SJCRH30 (cell line): ENCODE data around the gene EP400. TPM values are rescaled to one million over a fixed set of nuclear protein-coding genes. Genes with fewer than 3 reads are reported as not detected.
"Not testable (repeated sequence)": the region's sequence is repeated elsewhere in the genome, so short reads cannot be mapped to it uniquely, and the experiment has no call there.

Experiments used
- DNase-seq, 2 experiments: peaks; one replicate each; pipeline ENCODE4 v3.0.0-alpha.2; 2015 to 2020
- H3K27ac ChIP-seq: fragments of 250-450 bp; sonication (Bioruptor Pico); 2 replicates; pipeline ENCODE4 v1.5.1; 2020; ENCODE audit warnings: mild to moderate bottlenecking, moderate library complexity
- H3K27me3 ChIP-seq: fragments of 250-450 bp; sonication (Bioruptor Pico); 2 replicates; pipeline ENCODE4 v1.5.1; 2020; ENCODE audit warnings: mild to moderate bottlenecking, moderate library complexity
- H3K36me3 ChIP-seq: fragments of 250-450 bp; sonication (Bioruptor Pico); 2 replicates; pipeline ENCODE4 v1.5.1; 2020; ENCODE audit warnings: mild to moderate bottlenecking, moderate library complexity
- H3K4me1 ChIP-seq: fragments of 250-450 bp; sonication (Bioruptor Pico); 2 replicates; pipeline ENCODE4 v1.5.1; 2020; ENCODE audit warnings: mild to moderate bottlenecking, moderate library complexity
- H3K4me3 ChIP-seq: fragments of 250-450 bp; sonication (Bioruptor Pico); 2 replicates; pipeline ENCODE4 v1.5.1; 2020; ENCODE audit warnings: mild to moderate bottlenecking, moderate library complexity
- H3K9me3 ChIP-seq: fragments of 250-450 bp; sonication (Bioruptor Pico); replicated peaks from 2 replicates; pipeline ENCODE4 v1.5.1; 2020; ENCODE audit warnings: mild to moderate bottlenecking, moderate library complexity
- total RNA-seq: library from RNA; depleted of rRNA; stranded (reverse); fragments of >200 nt; shearing (Covaris generic); gene quantifications from 2 replicates; pipeline ENCODE4 v1.2.3, GENCODE V29; 2014

The EP400 gene
- total RNA-seq, 1 experiment from 2014 or later = 17.0 TPM

GRCh38 chr12:131947482-131948027, 2.2 kb upstream of the EP400 start:
- Histone ChIP-seq H3K27ac (no peak overlapping the region), H3K27me3 (no peaks in the 10 kb centered on the region), H3K9me3 (no peaks in the 10 kb centered on the region), H3K36me3 (peaks cover 16% of the 10 kb centered on the region), H3K4me3 (no peak overlapping the region), H3K4me1 (no peaks in the 10 kb centered on the region)
- DNase-seq = no peak

DNA sequence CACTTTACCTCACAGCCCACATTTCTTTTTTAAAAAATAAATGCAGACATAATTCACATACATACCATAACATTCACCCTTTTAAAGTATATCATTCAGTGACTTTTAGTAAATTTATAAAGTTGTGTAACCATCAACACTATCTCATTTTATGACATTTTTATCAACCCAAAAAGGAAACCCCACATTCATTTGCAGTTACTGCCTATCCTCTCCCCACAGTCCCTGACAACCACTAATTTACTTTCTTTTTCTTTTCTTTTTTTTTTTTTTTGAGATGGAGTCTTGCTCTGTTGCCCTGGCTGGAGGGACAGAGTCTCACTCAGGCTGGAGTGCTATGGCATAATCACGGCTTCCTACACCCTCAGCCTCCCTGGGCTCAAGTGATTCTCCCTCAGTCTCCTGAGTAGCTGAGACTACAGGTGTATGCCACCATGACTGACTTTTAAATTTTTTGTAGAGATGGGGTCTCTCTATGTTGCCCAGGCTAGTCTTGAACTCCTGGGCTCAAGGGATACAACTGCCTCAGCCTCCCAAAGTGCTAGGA, 1.5 kb upstream of the EP400 start:
- no peak for DNase-seq
- Histone ChIP-seq H3K4me1 (no peaks in the 10 kb centered on the region), H3K36me3 (peaks cover 9% of the 10 kb centered on the region), H3K27ac (no peak overlapping the region), H3K9me3 (no peaks in the 10 kb centered on the region), H3K27me3 (no peaks in the 10 kb centered on the region), H3K4me3 (no peak overlapping the region)

GRCh38 chr12:131948713-131949430, 870 bp upstream of the EP400 start:
- H3K27me3 ChIP-seq, H3K27ac ChIP-seq, H3K4me1 ChIP-seq, H3K9me3 ChIP-seq, H3K36me3 ChIP-seq, DNase-seq: not testable (repeated sequence)
- peak overlapping the region; percentile 86 for H3K4me3 ChIP-seq

DNA sequence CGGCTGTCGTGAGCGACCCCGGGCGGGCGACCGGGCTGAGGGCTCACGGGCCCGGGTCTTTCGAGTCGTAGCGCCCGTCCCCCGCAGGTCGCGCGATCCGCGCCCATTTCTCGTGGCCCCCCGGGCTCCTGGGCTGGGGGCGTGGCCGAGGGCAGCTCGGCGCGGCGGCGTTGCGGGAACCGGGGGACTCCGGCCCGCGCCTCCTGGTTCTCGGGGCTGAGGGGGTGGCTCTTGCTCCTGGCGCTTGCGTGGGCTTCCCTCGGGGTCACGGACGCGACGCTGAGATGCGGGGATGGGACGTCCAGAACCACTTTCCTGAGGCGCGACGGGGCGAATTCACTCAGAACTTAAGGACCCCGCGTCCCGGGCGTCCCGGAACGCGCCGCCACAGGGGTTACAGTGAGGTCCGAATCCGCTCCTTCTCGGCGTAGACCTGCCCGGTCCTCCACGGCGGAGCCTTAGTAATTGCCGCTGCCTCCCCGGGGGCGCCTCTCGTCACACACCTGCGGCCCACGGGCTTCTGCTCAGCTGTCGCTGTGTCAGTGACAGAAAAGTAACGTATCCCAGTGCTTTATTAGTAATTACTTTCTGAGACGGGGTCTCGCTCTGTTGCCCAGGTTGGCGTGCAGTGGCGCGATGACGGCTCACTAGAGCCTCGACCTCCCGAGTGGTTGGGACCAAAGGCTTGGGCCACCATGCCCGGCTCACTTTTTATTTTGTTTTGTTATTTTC, 606 bp downstream of the EP400 start:
- Histone ChIP-seq H3K27ac (peak overlapping the region; percentile 53), H3K27me3 (no peaks in the 10 kb centered on the region), H3K9me3 (no peaks in the 10 kb centered on the region), H3K36me3 (no peaks in the 10 kb centered on the region), H3K4me1 (no peaks in the 10 kb centered on the region), H3K4me3 (peak overlapping the region; percentile 86)
- DNase-seq = peak; percentile 23 to 35

GRCh38 chr12:131953810-131954209, 4.1 kb downstream of the EP400 start:
- not testable (repeated sequence) for H3K4me1 ChIP-seq, H3K9me3 ChIP-seq, H3K27me3 ChIP-seq, DNase-seq, H3K4me3 ChIP-seq, H3K36me3 ChIP-seq, H3K27ac ChIP-seq

- H3K36me3 ChIP-seq, DNase-seq, H3K9me3 ChIP-seq, H3K27ac ChIP-seq, H3K4me1 ChIP-seq, H3K27me3 ChIP-seq, H3K4me3 ChIP-seq: not testable (repeated sequence)
Observed at GRCh38 chr12:131954460-131954859, 4.7 kb downstream of the EP400 start.

- Histone ChIP-seq H3K4me3 (no peak overlapping the region), H3K36me3 (peaks cover 14% of the 10 kb centered on the region), H3K27me3 (no peaks in the 10 kb centered on the region), H3K4me1 (peaks cover 8% of the 10 kb centered on the region), H3K9me3 (no peaks in the 10 kb centered on the region), H3K27ac (no peak overlapping the region)
- no peak for DNase-seq
Observed at GRCh38 chr12:131959116-131959515, 9.4 kb downstream of the EP400 start.

DNA sequence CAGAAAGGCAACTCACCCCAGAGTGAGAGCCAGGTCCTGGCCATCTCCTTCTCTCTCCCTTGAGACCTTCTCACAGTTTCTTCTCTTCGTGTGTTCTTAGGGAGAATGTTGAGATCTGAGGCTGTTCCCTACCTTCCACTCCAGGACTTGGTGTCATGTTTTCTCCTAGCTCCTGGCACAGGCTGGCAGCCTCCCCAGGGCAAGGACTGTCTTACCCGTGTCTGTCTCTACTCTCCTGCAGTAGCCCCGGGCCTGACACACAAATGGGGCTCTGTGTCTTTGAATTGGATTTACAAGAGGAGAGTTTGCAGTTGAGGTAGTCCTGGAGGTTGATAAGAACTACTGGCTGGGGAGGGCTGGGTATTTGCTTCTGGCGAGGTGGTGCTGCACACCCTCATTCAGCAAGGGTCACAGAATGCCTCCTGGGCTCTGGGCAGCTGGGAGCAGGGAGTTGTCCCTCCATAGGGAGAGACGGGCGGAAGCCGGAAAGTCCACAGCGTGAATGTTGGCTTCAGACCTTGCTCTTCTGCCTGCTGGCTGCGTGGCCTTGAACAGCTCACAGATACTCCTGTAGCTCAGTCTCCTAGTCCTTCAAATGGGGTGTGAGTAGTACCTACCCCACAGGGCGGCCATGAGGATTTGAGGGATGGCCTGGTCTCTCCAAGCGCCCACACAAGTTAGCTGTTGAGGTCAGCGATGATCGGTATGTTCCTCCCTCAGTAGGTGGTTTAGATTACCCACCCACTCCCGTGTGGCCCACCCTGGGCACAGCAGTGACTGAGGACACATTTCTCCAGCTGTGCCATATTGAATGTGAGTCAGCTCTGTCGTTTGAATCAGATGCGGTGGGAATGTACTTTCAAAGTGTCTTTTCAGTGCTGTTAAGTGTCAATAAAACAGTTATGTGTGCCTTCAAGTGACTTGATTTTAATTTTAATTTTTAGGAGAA, 10.2 kb downstream of the EP400 start:
- no peak for DNase-seq
- no peak overlapping the region for H3K4me3 ChIP-seq
- no peaks in the 10 kb centered on the region for H3K9me3 ChIP-seq
- H3K27me3 ChIP-seq = no peaks in the 10 kb centered on the region
- peaks cover 8% of the 10 kb centered on the region for H3K4me1 ChIP-seq
- no peak overlapping the region for H3K27ac ChIP-seq
- peaks cover 14% of the 10 kb centered on the region for H3K36me3 ChIP-seq

- not testable (repeated sequence) for DNase-seq, H3K9me3 ChIP-seq, H3K4me1 ChIP-seq, H3K27me3 ChIP-seq, H3K27ac ChIP-seq, H3K4me3 ChIP-seq
- H3K36me3 ChIP-seq = peaks cover 17% of the 10 kb centered on the region
Observed at GRCh38 chr12:131960590-131961325, 11.0 kb downstream of the EP400 start.

DNA sequence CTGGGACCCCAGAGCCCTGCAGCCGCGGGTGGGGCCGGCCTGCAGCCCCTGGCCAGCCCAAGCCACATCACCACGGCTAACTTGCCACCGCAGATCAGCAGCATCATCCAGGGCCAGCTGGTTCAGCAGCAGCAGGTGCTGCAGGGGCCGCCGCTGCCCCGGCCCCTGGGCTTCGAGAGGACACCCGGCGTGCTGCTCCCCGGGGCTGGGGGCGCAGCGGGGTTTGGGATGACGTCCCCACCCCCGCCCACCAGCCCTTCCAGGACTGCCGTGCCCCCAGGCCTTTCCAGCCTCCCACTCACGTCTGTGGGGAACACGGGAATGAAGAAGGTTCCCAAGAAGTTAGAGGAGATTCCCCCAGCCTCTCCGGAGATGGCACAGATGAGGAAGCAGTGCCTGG, 11.6 kb downstream of the EP400 start:
- H3K36me3 ChIP-seq = peaks cover 17% of the 10 kb centered on the region
- not testable (repeated sequence) for H3K4me3 ChIP-seq, H3K27ac ChIP-seq, DNase-seq, H3K9me3 ChIP-seq, H3K27me3 ChIP-seq, H3K4me1 ChIP-seq

DNA sequence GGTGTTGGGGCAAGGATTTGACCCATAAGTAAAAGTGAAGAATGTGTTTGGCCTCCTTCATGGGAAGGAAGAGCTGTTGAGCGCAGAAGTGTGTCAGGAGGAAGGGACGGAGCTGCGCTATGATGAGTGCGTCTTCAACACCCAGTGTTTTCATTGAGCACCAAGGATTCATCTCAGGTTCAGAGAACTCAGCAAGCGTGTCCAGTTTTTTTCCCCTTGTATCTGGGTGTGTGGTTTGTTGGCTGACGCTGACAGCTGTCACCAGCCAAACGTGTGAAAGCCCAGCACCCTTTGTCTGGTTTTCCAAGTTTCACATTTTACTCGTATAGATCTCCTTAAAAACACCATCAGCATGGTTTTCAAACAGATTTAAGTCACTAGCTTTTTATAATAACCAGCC, 12.3 kb downstream of the EP400 start:
- Histone ChIP-seq H3K27ac (peak overlapping the region; percentile 43; the same call in 1 of the 2 replicates), H3K36me3 (peaks cover 17% of the 10 kb centered on the region), H3K27me3 (no peaks in the 10 kb centered on the region), H3K4me3 (no peak overlapping the region), H3K9me3 (no peaks in the 10 kb centered on the region), H3K4me1 (peaks cover 8% of the 10 kb centered on the region)
- DNase-seq = peak in 1 of 2 experiments; percentile 28

- DNase-seq = no peak
- no peaks in the 10 kb centered on the region for H3K27me3 ChIP-seq
- peaks cover 17% of the 10 kb centered on the region for H3K36me3 ChIP-seq
- no peaks in the 10 kb centered on the region for H3K9me3 ChIP-seq
- H3K4me3 ChIP-seq = no peak overlapping the region
- no peak overlapping the region for H3K27ac ChIP-seq
- H3K4me1 ChIP-seq = peaks cover 8% of the 10 kb centered on the region
Observed at GRCh38 chr12:131963381-131963780, 13.6 kb downstream of the EP400 start.

GRCh38 chr12:131965073-131965472, 15.3 kb downstream of the EP400 start:
- no peak overlapping the region for H3K27ac ChIP-seq
- no peak for DNase-seq

DNA sequence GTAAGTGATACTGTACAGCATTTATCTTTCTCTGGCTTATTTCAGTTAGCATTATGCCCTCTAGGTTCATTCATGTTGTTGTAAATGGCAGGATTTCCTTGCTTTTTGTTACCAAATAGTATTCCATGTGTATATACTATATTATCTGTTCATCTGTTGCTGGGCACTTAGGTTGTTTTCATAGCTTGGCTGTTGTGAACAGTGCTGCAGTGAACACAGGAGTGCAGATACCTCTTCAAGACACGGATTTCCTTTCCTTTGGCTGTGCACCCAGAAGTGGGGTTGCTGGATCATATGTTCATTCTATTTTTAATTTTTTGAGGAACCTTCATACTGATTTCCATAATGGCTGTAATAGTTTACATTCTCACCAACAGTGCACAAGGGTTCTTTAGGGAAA, 21.5 kb downstream of the EP400 start:
- no peak for DNase-seq
- H3K4me3 ChIP-seq = no peak overlapping the region
- no peaks in the 10 kb centered on the region for H3K4me1 ChIP-seq
- peaks cover 3% of the 10 kb centered on the region for H3K36me3 ChIP-seq
- no peaks in the 10 kb centered on the region for H3K9me3 ChIP-seq
- H3K27me3 ChIP-seq = no peaks in the 10 kb centered on the region
- H3K27ac ChIP-seq = no peak overlapping the region

More at GRCh38 chr12:131965073-131965472, 15.3 kb downstream of the EP400 start:
- H3K9me3 ChIP-seq = no peaks in the 10 kb centered on the region
- no peak overlapping the region for H3K4me3 ChIP-seq
- no peaks in the 10 kb centered on the region for H3K27me3 ChIP-seq
- H3K36me3 ChIP-seq = peaks cover 20% of the 10 kb centered on the region
- H3K4me1 ChIP-seq = peaks cover 8% of the 10 kb centered on the region
